DMS53 treated with DMSO at 0.1 percent for 48 hours (cell line): ENCODE data around the gene ZNF618.

Source experiments
- DNase-seq: peaks from one replicate; lab custom pipeline; 2025; ENCODE audit not compliant: unreplicated experiment; lab: John Stamatoyannopoulos, UW

Gene ZNF618

DNA sequence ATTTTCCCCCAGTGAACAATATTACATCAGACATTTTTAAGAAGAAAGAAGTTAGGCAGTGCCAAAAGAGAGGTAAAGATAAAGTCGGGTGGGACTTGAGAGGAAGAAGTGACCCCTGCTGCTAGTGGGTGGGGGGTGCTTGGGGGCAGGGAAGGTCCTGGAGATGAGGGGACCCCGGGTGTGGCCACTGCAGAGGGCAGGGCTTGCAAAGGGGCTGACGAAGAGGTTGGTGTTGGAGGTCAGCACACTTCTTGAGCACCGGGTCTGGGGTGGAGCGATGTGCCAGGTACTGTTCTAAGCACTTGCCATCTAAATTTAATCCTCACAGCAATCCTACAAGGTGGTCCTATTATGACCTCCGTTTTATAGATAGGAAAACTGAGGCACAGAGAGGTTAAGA lies 140.0 kb downstream of the ZNF618 start:
- DNase-seq, result no peak

DNA sequence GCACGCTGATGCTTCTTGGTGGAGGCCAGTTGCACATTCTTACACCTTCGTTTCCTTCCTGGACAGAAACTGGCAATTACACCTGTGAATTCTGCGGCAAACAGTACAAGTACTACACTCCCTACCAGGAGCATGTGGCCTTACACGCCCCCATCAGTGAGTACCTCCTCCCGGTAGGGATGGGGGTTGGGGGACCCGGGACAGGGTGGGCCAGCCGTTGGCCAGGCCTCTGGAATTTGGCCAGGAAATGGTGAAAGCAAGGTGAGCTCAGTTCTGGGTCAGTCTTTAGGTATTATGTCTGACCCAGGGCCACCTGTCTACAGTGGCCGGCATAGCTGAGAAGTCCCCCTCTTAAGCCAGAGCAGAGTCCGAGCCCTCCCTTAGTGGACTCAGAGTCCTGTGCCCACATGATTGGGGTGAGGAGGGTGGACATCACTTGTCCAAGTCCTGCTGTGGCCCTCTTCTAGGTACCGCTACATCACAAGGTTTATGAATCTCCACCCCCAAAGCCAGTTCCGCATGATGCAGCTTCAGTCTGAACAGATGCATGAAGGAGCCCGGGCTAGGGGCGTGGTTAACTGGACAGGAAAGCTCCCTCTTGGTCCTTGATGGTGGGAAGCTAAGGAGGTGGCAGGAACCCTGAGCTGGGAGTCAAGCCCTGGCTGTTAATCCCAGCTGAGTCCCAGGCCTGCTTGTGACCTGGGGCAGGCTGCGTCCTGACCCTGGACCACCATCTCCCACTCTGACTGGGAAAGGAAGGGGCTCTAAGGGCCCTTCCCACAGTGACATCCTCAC lies 140.7 kb downstream of the ZNF618 start:
- no peak for DNase-seq

DNA sequence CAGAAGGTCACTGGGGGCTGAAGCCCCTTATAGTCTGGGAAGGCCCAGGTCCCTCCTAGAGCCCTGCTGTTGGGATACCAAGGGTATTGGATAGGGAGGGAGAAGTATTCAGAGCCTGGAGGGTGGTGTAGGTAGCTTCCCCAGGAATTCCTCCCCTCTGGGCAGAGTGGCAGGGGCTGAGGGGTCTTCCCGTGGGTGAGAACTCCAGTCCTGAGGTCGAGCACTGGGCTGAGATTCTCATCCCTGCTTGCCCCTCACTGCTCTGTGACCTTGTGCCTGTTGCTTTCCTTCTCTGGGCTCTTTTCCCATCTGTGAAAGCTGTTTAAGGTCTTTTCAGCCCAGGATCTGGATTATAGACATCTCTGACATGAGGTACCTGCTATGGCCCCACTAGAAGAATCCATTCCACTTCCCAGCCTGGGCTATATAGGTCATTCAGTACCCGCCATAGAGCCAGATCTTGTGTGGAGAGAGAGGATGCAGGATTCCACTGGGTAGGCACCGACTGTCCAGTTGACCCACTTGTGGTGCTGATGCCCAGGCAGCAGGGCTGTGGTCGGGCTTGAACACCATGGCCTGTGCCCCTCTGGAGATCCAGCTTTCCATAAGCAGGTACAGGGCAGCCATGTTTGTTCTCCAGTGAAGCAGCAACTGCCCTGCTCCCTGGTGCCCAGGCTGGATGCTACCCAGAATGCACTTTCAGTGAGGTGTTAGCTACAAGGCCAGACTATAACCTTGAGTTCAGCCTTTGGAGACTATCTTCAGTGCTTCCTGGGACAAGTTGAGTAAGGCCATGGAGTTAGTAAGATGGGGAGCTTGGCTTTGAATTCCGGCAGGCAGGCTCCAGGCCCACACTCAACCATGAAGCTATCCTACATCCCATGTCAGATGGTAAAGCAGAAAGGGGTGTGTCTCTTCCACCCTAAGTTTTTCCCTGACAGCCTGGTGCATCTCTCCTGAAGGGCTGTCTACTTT lies 141.9 kb downstream of the ZNF618 start:
- DNase-seq, result no peak

DNA sequence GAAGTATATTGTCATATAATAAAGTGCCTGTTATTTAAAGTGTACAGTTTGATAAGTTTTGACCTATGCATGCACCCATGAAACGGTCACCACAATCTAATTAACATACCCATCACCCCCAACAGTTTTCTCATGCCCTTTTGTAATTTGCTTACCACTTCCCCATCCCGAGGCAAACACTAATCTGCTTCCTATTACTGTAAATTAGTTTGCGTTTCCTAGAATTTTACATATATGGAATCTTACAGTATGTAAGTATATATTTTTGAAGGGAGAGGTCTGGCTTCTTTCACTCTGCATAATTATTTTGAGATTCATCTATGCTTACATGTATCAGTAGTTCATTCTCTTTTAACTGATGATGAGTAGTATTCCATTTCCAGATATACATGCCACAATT lies 145.5 kb downstream of the ZNF618 start:
- DNase-seq, result no peak

DNA sequence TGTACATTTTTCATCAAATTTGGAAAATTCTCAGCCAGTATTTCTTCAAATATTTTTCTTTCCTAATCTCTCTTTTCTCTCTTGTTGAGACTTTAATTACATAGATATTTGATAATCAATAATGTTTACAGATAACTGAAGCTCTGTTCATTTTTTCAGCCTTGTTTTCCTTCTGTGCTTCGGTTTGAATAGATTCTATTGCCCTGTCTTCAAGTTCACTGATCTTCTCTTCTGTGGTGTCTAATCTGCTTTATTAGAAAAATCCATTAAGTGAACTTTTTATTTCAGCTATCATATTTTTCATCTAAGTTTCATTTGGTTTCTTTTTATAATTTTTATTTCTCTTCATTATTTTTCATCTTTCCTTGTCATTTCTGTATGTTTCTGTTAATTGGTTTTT lies 147.9 kb downstream of the ZNF618 start:
- DNase-seq, result no peak

DNA sequence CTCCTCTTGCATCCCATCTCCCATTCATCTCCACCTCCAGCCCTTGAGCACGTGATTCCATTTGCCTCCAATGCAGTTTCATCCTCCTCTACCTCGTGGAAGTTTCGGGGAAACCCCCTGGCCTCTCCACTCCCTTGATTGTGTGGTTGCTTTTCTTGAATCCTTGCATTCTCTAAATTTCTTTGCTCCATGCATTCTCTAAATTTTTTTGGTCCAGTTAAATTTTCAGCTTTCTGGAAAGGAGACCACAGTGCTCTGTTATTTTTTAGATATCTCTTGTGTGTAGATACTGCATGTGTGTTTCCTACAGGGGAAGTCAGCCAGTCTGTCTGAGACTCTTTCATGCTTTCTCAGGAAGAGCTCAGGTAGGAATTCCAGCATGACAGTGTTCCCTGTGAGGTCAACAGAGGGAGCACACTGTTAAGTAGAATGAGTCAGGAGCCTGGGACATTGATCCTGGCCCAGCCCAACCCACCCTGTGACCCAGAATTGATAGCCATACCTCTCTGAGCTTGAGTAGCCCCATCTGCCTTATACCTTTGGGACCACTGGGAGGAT lies 149.2 kb downstream of the ZNF618 start:
- DNase-seq, result no peak

DNA sequence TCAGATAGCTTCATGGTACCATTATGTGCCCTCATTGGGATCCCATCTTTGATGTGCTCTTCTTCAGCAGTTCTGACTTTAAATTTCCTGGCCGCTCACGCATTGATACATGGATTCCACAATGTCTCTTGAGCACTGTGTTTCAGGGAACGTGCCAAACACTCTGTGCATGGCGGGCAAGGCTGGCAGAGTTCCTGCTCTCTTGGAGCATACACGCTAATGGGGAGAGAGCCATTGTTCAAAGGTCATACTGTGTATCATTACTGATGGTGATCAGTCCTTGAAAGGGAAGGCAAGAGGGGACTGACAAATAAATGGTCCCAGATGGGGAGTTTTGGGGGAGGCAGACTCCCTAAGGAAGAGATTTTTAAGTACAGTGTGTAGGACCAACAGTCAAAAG lies 149.7 kb downstream of the ZNF618 start:
- no peak for DNase-seq

DNA sequence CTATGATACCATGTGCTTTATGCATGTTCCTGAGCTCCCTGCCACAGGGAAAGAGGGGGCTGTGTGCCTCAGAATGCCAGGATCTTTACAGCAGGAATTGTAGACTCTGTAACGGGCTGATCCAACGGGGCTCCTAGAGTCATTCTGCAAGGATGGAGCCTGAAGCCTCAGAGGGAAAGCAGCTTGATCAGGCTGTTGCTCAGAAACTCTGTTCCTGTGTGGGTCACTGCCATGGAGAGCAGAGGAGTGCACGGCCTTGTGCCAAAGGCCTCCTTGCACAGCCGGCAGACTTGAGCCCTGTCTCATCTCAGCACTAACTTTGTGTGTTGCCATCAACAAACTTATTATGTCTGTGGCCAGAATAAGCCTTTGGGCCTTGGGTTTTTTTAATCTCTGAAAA lies 150.2 kb downstream of the ZNF618 start:
- DNase-seq, result no peak

DNA sequence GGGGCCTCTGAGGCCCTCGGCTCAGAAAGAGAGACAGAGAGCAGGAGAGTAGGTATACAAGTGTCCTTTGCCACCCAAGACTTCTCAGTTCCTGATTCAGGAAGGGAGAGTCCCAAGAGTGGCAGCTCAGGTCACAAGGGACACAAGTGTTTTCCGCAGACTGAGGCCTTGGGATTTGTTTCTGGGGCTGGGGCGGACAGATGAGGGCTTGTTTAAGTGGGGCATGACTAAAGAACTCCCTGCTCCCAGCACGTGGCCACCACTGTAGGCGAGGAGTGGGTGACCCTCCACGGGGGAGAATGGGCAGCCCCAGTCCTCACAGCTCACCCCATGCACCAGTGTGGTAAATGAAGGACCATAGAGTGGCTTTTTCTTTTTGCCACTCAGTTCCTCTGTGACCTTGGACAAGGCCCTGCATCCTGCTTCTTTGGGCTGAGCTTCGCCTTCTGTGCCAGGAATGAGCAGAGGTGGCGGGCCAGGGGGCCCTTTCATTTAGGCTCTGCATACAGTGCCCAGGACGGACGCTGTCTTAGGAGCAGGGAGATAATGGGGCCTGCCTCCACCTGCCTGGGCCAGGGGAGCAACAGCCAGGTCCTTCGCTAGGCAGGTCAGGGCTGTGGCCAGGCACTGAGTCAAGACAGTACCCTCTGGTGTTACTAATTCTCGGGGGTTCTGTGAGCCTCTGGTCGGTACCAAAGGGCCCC lies 151.2 kb downstream of the ZNF618 start:
- no peak for DNase-seq

DNA sequence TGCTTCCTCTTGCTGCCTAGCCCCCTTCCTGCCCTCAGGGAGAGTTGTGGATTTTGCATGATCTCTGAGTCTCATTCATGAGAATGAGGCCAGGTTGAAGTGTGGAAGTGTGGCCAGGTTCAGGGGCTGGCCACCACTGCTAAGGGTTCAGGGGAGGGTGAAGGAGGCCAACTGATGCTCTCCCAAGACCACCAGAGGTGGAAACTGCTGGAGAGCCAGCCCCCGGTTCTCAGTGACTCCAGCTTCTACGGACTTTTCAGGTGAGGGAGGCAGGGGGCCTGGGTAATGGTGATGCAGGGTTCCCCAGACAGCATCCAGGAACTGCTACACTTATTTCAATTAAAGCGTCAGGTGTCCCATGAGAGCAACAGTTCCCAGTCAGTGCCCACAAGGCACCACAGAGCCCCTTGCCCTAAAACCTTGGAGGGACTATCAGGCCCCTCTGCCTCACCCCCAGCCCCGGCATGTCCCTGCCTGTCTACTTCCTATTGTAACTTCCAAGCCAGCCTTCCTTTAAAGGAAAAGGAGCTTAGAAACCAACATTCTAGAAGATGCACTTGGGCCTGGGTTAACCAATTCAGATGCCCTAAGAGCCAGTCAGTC lies 151.9 kb downstream of the ZNF618 start:
- DNase-seq, result no peak

DNA sequence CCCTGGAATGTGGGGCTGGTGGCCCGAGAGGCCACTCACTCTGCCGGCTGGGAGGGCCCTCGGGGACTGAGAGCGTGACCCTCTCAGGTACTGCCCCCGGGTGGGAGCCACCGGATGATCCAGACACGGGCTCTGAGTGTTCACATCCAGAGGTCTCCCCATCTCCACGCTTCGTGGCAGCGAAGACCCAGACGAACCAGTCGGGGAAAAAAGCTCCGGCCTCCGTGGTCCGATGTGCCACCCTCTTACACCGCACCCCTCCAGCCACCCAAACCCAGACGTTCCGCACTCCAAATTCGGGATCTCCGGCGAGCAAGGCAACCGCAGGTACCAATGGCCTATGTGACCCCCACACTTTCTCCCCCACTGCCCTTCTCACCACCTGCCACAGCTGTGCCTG lies 152.5 kb downstream of the ZNF618 start:
- no peak for DNase-seq

DNA sequence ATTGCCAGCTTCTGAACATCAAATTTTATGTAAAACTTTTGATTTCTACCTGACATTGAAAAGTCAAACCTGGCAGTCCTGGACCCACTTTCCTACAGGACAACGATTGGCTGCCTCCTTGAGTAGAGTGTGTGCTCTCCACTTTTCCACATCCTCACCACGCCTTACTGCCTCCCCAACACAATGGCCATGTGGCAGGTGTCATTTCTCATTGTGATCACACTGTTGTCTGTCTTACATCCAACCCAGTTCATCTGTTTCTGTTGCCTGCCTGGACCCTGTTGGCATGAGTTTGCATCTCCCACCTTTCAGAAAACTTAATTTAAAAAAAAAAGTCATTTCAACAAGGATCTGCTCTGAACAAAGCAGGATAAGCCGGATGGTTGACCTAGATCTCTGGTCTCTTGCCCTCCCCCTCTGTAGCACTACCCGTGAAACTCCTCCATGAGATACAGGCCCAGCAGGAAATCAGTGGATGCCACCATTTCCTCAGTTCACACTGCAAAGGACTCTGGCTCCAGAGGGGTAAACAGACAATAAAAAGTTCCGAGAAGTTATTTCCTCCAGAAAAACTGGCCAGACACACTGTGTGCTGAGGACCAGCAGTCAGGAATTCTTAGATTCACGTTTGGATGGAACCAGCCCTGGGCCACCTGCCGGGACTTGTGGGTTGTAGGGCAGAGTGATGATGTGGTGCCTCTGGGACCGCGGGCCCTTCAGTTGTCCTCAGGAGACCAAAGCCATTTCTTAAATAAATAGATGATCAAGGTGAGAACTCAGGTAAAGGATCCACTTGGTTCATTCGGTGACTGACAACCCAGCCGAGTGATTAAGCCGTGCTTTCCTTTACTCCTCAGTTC lies 153.4 kb downstream of the ZNF618 start:
- no peak for DNase-seq

DNA sequence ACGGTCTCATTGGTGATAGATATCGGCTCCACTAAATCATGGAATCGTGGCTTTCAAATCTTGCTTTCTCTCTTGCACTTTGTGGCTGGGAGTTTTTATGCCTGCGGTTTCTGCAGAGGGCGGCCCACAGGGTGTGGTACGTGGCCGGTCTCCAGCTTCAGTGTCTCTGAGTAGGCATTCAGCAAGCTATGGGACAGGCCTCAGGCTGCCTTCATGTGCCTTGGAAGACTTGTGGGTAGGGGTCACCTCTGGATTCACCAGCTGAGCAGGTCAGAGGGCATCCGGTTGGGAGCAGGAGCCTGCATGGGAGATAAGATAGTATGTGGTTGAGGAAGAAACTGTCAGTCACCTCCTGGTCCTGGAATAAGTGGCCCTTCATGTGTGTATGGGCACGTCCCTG lies 154.3 kb downstream of the ZNF618 start:
- DNase-seq, result no peak

DNA sequence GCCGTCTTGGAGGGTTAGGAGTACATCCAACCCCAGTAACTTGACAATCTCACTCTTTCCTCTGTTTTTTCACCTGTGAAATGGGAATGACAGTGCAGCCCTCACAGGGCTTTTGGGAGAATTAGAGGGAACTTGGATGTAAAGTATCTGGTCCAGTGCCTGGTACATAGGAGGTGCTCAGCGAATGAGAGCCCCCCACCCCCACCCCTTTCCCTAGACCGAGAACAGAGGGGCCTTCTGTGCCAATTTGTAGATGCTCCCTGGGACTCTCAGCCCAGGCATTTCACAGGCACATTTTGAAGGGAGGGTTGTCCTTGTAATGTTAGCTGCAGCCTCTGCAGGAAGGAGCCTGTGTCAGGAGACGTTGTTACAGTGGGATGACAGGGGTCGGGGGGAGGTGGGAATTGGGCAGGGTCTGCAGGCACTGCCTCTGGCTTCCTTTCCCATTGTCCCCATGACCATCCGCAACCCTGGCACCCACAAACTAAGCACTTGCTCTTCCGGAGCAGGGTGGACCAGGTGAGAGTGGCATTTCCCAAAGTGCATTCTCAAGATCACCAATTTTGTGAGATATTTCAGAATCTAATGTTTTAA lies 155.0 kb downstream of the ZNF618 start:
- no peak for DNase-seq

DNA sequence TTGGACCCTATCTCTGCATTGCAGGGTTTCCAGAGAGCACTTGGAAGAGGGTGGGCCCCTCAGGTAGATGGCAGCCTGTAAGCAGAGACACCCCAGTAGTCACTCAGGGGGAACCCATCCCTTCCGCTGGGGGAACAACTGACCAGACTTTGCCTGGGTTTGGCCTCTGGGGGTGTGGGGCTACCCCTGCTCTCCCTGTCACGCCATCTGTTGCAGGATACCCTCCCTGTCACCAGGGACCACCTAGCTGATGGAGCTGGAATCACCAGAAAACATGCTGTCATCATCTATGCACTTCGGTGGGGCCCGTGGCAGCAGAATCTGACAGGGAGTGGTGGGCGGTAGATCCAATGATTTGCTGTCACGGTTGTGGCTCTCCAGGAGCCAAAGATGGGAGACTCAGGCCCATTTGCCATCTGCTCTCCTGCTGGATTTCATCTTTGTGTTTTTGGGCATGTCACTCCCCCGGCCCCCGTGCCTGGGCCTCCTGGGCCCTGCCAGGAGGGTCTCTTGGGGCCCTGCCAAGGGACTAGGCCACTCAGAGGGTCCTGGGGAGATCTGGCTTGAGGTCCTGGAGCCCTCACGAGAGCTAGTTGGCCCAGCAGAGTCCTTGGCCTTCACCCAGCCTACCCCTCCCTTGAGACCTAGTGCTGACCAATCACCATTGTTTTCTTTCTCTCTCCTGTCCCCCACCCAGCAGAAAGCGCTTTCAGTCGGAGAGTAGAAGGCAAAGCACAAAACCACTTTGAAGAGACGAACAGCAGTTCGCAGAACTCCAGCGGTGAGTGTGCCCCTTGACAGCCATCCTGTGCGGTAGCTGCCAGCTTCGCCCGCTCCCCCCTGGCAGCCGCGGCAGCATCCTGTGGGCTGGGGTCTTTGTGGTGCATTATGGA lies 156.1 kb downstream of the ZNF618 start:
- no peak for DNase-seq

DNA sequence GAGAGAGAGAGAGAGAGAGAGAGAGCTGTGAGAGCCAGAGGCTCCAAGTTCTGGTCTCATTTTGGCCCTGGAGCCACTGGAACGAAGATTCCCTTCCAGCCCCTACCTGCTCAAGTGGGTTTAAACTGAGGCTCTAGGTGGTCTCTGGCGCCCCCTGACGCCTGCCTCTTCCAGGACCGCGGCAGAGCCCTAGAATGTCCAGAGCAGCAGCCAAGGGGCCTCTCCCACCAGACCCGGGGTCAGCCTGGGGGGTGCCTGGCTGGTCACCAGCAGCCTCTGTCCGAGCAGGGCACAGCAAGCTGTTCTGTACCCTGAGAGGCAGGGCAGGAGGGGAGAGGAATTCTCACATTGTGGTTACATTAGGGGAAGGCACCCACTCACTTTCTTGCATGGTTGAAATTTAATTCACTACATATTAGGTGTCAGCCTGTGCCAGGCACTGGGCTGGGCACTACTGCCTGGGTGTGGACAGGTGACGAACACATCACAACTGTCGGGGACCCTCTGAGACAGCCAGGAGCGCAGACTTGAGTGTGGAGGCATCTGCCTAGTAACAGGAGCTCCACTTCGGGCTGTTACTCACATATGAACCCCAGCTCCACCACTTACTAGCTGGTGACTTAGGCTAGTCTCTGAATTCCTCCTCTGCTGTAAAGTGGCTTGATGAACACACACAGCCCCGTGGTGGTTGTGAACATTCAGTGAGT lies 157.4 kb downstream of the ZNF618 start:
- DNase-seq, result no peak

DNA sequence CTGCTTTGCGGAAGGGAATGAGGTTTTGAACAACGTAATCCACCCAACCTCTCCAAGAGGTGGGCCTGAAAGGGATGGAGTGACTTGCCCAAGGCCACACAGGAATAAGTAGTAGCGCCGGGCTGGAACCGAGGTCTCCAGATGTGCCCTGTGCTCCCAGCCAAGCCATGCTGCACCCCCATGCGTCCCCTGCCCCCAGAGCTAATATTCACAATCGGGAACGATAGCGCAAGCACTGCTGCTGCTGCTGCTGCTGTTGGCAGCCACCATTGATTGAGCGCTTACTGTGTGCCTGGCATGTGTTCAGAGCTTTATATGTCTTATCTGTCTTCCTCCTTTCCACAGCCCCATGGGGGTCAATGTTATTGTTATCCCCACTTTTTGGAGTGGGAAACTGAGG lies 158.1 kb downstream of the ZNF618 start:
- DNase-seq, result no peak

DNA sequence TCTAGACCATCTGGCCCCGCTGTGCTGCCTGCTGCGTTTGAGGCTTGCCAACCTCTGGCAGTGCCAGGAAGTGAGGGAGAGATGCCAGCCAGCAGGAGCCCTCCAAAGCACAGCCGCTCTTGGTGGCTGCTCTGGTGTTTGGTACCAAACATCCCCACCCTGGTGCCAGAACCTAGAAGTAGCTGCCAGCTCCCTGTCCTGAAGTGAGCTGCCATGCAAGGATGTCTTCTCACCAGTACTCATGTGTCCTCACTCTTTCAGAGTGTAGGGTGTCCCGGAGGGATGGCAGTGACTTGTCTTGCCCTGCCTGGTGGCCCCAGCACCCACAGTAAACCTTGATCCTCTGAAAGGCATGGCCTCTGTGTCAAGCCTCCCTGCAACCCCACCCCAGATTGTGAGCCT lies 158.6 kb downstream of the ZNF618 start:
- DNase-seq, result no peak
